SK-N-SH treated with all-trans-retinoic acid at 6 μM for 48 hours (cell line): ENCODE measurements around the gene NALCN.

Experiments used
- ATAC-seq: fragments of 200-7000 bp; cut with Tn5 transposase; 3 replicates; pipeline ENCODE4 v1.9.1; 2020; ENCODE audit warnings: mild to moderate bottlenecking, moderate library complexity
- ARNTL ChIP-seq: fragments of 450-650 bp; formaldehyde crosslinking; IDR thresholded peaks from 2 replicates; pipeline ENCODE4 v1.5.0; 2020; ENCODE audit warnings: low read depth, mild to moderate bottlenecking, moderate library complexity, borderline replicate concordance
- BACH2 ChIP-seq: fragments of 250-450 bp; sonication (Bioruptor Pico); IDR thresholded peaks from 2 replicates; pipeline ENCODE4 v1.9.0; 2021; ENCODE audit warnings: mild to moderate bottlenecking, borderline replicate concordance
- ESRRG ChIP-seq: fragments of 250-450 bp; sonication (Bioruptor Pico); IDR thresholded peaks from 2 replicates; pipeline ENCODE4 v1.6.1; 2021; ENCODE audit warnings: mild to moderate bottlenecking
- GLIS3 ChIP-seq: fragments of 250-450 bp; sonication (Bioruptor Pico); IDR thresholded peaks from 2 replicates; pipeline ENCODE4 v1.5.0; 2020; ENCODE audit warnings: mild to moderate bottlenecking, moderate library complexity
- OSR1 ChIP-seq: fragments of 250-450 bp; sonication (Bioruptor Pico); IDR thresholded peaks from 2 replicates; pipeline ENCODE4 v1.8.0; 2022; ENCODE audit warnings: moderate library complexity, mild to moderate bottlenecking, inconsistent platforms
- PPARA ChIP-seq: fragments of 250-450 bp; sonication (Bioruptor Pico); IDR thresholded peaks from 2 replicates; pipeline ENCODE4 v1.5.0; 2020; ENCODE audit warnings: mild to moderate bottlenecking, borderline replicate concordance
- RARB ChIP-seq: fragments of 250-450 bp; sonication (Bioruptor Pico); IDR thresholded peaks from 2 replicates; pipeline ENCODE4 v1.8.0; 2021; ENCODE audit warnings: mild to moderate bottlenecking, moderate library complexity
- SNAI2 ChIP-seq: fragments of 250-450 bp; sonication (Bioruptor Pico); IDR thresholded peaks from 2 replicates; pipeline ENCODE4 v1.5.0; 2020; ENCODE audit warnings: mild to moderate bottlenecking, moderate library complexity
- TCF4 ChIP-seq: fragments of 250-450 bp; sonication (Bioruptor Pico); IDR thresholded peaks from 2 replicates; pipeline ENCODE4 v1.8.0; 2021; ENCODE audit warnings: mild to moderate bottlenecking, moderate library complexity, borderline replicate concordance
- TOX ChIP-seq: fragments of 250-450 bp; sonication (Bioruptor Pico); IDR thresholded peaks from 2 replicates; pipeline ENCODE4 v1.8.0; 2021; ENCODE audit warnings: mild to moderate bottlenecking, moderate library complexity, borderline replicate concordance
- ZC3H10 ChIP-seq: fragments of 250-450 bp; sonication (Bioruptor Pico); IDR thresholded peaks from 2 replicates; pipeline ENCODE4 v1.5.1; 2021; ENCODE audit warnings: mild to moderate bottlenecking, moderate library complexity
- ZFP3 ChIP-seq: fragments of 250-450 bp; sonication (Bioruptor Pico); IDR thresholded peaks from 2 replicates; pipeline ENCODE4 v1.5.0; 2020; ENCODE audit warnings: mild to moderate bottlenecking, moderate library complexity
- ZFP30 ChIP-seq: fragments of 450-650 bp; formaldehyde crosslinking; IDR thresholded peaks from 2 replicates; pipeline ENCODE4 v1.5.0; 2022; ENCODE audit warnings: mild to moderate bottlenecking, moderate library complexity
- ZNF565 ChIP-seq: fragments of 450-650 bp; formaldehyde crosslinking; conservative IDR thresholded peaks from 2 replicates; pipeline ENCODE4 v1.5.0; 2020; ENCODE audit warnings: low read depth, mild to moderate bottlenecking, moderate library complexity
- ZNF70 ChIP-seq: fragments of 450-650 bp; formaldehyde crosslinking; IDR thresholded peaks from 2 replicates; pipeline ENCODE4 v1.5.0; 2020; ENCODE audit warnings: mild to moderate bottlenecking, moderate library complexity
- ZNF8 ChIP-seq: fragments of 450-650 bp; formaldehyde crosslinking; IDR thresholded peaks from 2 replicates; pipeline ENCODE4 v1.5.0; 2020; ENCODE audit warnings: mild to moderate bottlenecking, moderate library complexity
- TF ChIP-seq, protein P1 (sequence below): fragments of 250-450 bp; sonication (Bioruptor Pico); IDR thresholded peaks from 2 replicates; pipeline ENCODE4 v1.8.0; 2021; ENCODE audit warnings: low read depth, mild to moderate bottlenecking, moderate library complexity, borderline replicate concordance
- TF ChIP-seq, protein P2 (sequence below): fragments of 250-450 bp; sonication (Bioruptor Pico); IDR thresholded peaks from 2 replicates; pipeline ENCODE4 v1.5.0; 2020; ENCODE audit warnings: mild to moderate bottlenecking, moderate library complexity
- TF ChIP-seq, protein P3 (sequence below): fragments of 250-450 bp; sonication (Bioruptor Pico); IDR thresholded peaks from 2 replicates; pipeline ENCODE4 v1.5.1; 2021; ENCODE audit warnings: mild to moderate bottlenecking, moderate library complexity
- TF ChIP-seq, protein P4 (sequence below): fragments of 250-450 bp; sonication (Bioruptor Pico); IDR thresholded peaks from 2 replicates; pipeline ENCODE4 v1.8.0; 2020; ENCODE audit warnings: mild to moderate bottlenecking, moderate library complexity, borderline replicate concordance
- TF ChIP-seq, protein P5 (sequence below): fragments of 250-450 bp; sonication (Bioruptor Pico); IDR thresholded peaks from 2 replicates; pipeline ENCODE4 v1.5.1; 2020; ENCODE audit warnings: low read depth, mild to moderate bottlenecking, moderate library complexity

The NALCN gene

DNA sequence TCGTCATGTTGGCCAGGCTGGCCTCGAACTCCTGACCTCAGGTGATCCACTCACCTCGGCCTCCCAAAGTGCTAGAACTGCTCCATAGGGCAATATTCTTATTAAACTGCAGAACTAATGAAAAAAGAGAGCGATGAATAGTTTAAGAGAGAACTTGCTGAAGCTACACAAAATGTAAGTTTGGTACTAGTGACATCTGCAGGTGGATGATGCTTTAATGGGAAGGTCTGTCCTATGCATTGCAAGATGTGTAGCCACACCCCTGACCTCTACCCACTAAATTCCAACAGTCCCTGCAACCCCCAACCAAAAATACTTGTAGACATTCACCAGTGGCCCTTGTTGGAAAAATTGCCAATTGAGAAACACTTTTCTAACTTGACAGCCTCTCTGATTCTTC, 117.8 kb downstream of the NALCN start:
- TF ChIP-seq ZNF70 (CRISPR knock-in tag) (no peak), ZC3H10 (no peak), TOX (CRISPR knock-in tag) (no peak), TCF4 (CRISPR knock-in tag) (no peak), ZNF8 (CRISPR knock-in tag) (no peak), ZFP3 (CRISPR knock-in tag) (no peak), ARNTL (CRISPR knock-in tag) (no peak), RARB (CRISPR knock-in tag) (no peak), ESRRG (CRISPR knock-in tag) (no peak), ZFP30 (CRISPR knock-in tag) (no peak)
- TF ChIP-seq, protein P1, sequence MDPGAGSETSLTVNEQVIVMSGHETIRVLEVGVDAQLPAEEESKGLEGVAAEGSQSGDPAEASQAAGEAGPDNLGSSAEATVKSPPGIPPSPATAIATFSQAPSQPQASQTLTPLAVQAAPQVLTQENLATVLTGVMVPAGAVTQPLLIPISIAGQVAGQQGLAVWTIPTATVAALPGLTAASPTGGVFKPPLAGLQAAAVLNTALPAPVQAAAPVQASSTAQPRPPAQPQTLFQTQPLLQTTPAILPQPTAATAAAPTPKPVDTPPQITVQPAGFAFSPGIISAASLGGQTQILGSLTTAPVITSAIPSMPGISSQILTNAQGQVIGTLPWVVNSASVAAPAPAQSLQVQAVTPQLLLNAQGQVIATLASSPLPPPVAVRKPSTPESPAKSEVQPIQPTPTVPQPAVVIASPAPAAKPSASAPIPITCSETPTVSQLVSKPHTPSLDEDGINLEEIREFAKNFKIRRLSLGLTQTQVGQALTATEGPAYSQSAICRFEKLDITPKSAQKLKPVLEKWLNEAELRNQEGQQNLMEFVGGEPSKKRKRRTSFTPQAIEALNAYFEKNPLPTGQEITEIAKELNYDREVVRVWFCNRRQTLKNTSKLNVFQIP (CRISPR knock-in tag): no peak
- peak; percentile 45; the same call in 1 of the 3 replicates for ATAC-seq

DNA sequence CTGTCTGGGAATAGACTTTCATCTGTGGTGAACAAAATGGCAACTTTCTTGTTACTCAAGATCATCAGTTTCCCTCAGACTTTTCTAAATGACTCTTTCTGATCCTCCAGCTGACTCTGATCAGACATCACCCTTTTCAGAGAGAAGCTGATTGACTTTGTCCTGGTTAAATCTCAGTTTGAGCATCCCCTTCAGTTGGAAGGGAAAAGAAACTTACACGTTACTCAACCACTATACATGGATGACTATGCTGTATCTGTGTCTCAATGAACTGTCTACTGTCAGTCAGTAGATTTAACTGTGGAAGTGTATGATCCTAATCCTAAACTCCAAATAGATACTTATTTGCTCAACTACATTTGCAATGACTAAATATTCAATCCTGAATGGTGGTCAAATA, 118.5 kb downstream of the NALCN start:
- TF ChIP-seq, protein P2, sequence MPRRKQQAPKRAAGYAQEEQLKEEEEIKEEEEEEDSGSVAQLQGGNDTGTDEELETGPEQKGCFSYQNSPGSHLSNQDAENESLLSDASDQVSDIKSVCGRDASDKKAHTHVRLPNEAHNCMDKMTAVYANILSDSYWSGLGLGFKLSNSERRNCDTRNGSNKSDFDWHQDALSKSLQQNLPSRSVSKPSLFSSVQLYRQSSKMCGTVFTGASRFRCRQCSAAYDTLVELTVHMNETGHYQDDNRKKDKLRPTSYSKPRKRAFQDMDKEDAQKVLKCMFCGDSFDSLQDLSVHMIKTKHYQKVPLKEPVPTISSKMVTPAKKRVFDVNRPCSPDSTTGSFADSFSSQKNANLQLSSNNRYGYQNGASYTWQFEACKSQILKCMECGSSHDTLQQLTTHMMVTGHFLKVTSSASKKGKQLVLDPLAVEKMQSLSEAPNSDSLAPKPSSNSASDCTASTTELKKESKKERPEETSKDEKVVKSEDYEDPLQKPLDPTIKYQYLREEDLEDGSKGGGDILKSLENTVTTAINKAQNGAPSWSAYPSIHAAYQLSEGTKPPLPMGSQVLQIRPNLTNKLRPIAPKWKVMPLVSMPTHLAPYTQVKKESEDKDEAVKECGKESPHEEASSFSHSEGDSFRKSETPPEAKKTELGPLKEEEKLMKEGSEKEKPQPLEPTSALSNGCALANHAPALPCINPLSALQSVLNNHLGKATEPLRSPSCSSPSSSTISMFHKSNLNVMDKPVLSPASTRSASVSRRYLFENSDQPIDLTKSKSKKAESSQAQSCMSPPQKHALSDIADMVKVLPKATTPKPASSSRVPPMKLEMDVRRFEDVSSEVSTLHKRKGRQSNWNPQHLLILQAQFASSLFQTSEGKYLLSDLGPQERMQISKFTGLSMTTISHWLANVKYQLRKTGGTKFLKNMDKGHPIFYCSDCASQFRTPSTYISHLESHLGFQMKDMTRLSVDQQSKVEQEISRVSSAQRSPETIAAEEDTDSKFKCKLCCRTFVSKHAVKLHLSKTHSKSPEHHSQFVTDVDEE (CRISPR knock-in tag): no peak
- TF ChIP-seq, protein P3, sequence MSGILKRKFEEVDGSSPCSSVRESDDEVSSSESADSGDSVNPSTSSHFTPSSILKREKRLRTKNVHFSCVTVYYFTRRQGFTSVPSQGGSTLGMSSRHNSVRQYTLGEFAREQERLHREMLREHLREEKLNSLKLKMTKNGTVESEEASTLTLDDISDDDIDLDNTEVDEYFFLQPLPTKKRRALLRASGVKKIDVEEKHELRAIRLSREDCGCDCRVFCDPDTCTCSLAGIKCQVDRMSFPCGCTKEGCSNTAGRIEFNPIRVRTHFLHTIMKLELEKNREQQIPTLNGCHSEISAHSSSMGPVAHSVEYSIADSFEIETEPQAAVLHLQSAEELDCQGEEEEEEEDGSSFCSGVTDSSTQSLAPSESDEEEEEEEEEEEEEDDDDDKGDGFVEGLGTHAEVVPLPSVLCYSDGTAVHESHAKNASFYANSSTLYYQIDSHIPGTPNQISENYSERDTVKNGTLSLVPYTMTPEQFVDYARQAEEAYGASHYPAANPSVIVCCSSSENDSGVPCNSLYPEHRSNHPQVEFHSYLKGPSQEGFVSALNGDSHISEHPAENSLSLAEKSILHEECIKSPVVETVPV (CRISPR knock-in tag): no peak
- TF ChIP-seq SNAI2 (no peak), GLIS3 (CRISPR knock-in tag) (no peak), OSR1 (no peak), ZNF70 (CRISPR knock-in tag) (no peak), ESRRG (CRISPR knock-in tag) (no peak), RARB (CRISPR knock-in tag) (no peak), ZFP30 (CRISPR knock-in tag) (no peak), ZFP3 (CRISPR knock-in tag) (no peak), ZNF565 (CRISPR knock-in tag) (no peak), BACH2 (no peak), PPARA (CRISPR knock-in tag) (no peak), ZNF8 (CRISPR knock-in tag) (no peak)
- TF ChIP-seq, protein P4, sequence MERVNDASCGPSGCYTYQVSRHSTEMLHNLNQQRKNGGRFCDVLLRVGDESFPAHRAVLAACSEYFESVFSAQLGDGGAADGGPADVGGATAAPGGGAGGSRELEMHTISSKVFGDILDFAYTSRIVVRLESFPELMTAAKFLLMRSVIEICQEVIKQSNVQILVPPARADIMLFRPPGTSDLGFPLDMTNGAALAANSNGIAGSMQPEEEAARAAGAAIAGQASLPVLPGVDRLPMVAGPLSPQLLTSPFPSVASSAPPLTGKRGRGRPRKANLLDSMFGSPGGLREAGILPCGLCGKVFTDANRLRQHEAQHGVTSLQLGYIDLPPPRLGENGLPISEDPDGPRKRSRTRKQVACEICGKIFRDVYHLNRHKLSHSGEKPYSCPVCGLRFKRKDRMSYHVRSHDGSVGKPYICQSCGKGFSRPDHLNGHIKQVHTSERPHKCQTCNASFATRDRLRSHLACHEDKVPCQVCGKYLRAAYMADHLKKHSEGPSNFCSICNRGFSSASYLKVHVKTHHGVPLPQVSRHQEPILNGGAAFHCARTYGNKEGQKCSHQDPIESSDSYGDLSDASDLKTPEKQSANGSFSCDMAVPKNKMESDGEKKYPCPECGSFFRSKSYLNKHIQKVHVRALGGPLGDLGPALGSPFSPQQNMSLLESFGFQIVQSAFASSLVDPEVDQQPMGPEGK (CRISPR knock-in tag): no peak
- TF ChIP-seq, protein P5, sequence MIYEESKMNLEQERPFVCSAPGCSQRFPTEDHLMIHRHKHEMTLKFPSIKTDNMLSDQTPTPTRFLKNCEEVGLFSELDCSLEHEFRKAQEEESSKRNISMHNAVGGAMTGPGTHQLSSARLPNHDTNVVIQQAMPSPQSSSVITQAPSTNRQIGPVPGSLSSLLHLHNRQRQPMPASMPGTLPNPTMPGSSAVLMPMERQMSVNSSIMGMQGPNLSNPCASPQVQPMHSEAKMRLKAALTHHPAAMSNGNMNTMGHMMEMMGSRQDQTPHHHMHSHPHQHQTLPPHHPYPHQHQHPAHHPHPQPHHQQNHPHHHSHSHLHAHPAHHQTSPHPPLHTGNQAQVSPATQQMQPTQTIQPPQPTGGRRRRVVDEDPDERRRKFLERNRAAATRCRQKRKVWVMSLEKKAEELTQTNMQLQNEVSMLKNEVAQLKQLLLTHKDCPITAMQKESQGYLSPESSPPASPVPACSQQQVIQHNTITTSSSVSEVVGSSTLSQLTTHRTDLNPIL (CRISPR knock-in tag): no peak
- TF ChIP-seq, protein P1 (CRISPR knock-in tag): no peak
- no peak for ATAC-seq
